WERI-Rb-1 (cell line): ENCODE data around the gene MED4.
A peak's percentile ranks its signal among the peaks of the same experiment; 100 is the strongest.

ENCODE experiments used
- DNase-seq: peaks from one replicate; pipeline ENCODE4 v3.0.0-alpha.2; 2020
- H3K27ac ChIP-seq: fragments of 250-450 bp; sonication (Bioruptor Pico); 2 replicates; pipeline ENCODE4 v1.5.1; 2020; ENCODE audit warnings: mild to moderate bottlenecking, moderate library complexity
- H3K27me3 ChIP-seq: fragments of 250-450 bp; sonication (Bioruptor Pico); 2 replicates; pipeline ENCODE4 v1.5.1; 2021; ENCODE audit warnings: mild to moderate bottlenecking, low read depth, moderate library complexity; ENCODE audit not compliant: insufficient read depth, severe bottlenecking
- H3K36me3 ChIP-seq: fragments of 250-450 bp; sonication (Bioruptor Pico); 2 replicates; pipeline ENCODE4 v1.5.1; 2020; ENCODE audit warnings: mild to moderate bottlenecking, moderate library complexity
- H3K4me3 ChIP-seq: 2 replicates; pipeline ENCODE4 v1.5.1; 2011; ENCODE audit warnings: low read depth, mild to moderate bottlenecking, control low read depth, low read length
- H3K9me3 ChIP-seq: fragments of 250-450 bp; sonication (Bioruptor Pico); 2 replicates; pipeline ENCODE4 v1.5.1; 2021; ENCODE audit warnings: mild to moderate bottlenecking, moderate library complexity; ENCODE audit not compliant: severe bottlenecking
- CTCF ChIP-seq: IDR thresholded peaks from 2 replicates; pipeline ENCODE4 v1.5.1; 2011; ENCODE audit warnings: low read depth, mild to moderate bottlenecking, control low read depth, inconsistent platforms, low read length

Gene MED4, protein sequence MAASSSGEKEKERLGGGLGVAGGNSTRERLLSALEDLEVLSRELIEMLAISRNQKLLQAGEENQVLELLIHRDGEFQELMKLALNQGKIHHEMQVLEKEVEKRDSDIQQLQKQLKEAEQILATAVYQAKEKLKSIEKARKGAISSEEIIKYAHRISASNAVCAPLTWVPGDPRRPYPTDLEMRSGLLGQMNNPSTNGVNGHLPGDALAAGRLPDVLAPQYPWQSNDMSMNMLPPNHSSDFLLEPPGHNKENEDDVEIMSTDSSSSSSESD

DNA sequence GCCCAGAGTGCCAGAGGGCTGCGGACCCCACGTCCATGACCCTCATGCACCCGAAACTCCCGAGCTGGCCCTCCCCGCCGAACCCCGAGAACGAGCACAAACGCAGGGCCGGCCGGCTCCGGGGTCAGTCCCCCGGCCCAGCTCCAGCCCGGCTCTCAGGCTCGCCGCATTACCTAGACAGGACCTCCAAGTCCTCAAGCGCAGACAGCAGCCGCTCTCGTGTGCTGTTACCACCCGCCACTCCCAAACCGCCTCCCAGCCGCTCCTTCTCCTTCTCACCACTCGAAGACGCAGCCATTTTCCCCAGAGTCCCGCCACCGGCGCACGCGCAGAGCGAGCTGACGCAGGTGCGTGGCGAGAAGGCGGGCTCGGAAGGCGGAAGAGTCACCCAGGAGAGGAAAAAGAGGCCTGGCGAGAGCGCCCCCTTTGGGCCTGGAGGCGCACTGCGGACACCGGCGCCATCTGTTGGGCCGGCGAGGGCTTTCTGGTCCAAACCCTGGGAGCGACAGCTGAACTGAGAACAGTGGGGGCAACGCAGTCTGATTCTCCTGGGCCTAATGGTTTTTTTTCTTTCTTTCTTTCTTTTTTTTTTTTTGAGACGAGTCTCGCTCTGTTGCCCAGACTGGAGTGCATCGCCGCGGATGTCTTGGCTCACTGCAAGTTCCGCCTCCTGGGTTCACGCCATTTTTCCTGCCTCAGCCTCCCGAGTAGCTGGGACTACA, at the start of gene MED4:
MED4 (minus strand) TSS at position 324 of the 722 bp plus-strand sequence; CDS start at position 298, 26 bp downstream.
- DNase-seq = peak; percentile 89
- H3K27me3 ChIP-seq = no peaks in the 10 kb centered on the region
- H3K9me3 ChIP-seq = no peaks in the 10 kb centered on the region
- TF ChIP-seq CTCF = peak; percentile 90
- peak within 1 kb of the TSS; percentile 86 for H3K27ac ChIP-seq
- H3K36me3 ChIP-seq = no peaks in the 10 kb centered on the region
- H3K4me3 ChIP-seq = peak within 1 kb of the TSS; percentile 85

GRCh38 chr13:48144413-48145035, 49.6 kb upstream of the MED4 start:
- Histone ChIP-seq H3K4me3 (no peak overlapping the region), H3K9me3 (no peaks in the 10 kb centered on the region), H3K27me3 (no peaks in the 10 kb centered on the region), H3K27ac (no peak overlapping the region), H3K36me3 (no peaks in the 10 kb centered on the region)
- TF ChIP-seq CTCF = no peak
- DNase-seq = no peak

GRCh38 chr13:48142436-48142835, 47.5 kb upstream of the MED4 start:
- Histone ChIP-seq H3K9me3 (no peaks in the 10 kb centered on the region), H3K36me3 (no peaks in the 10 kb centered on the region), H3K27ac (no peak overlapping the region), H3K4me3 (no peak overlapping the region), H3K27me3 (no peaks in the 10 kb centered on the region)
- no peak for TF ChIP-seq CTCF
- no peak for DNase-seq

DNA sequence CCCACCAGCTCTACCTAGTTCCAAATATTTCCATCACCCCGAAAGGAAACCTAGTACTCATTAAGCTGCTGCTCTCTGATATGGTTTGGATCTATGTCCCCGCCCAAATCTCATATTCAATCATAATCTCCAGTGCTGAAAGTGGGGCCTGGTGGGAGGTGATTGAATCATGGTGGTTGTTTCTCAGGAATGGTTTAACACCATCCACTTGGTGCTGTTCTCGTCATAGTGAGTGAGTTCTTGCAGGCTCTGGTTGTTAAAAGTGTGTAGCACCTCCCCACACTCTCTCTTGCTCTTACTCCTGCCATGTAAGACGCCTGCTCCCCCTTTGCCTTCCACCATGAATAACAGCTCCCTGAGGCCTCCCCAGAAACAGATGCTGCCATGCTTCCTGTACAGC, 43.4 kb upstream of the MED4 start:
- Histone ChIP-seq H3K9me3 (no peaks in the 10 kb centered on the region), H3K36me3 (no peaks in the 10 kb centered on the region), H3K27ac (no peak overlapping the region), H3K27me3 (no peaks in the 10 kb centered on the region), H3K4me3 (no peak overlapping the region)
- TF ChIP-seq CTCF = no peak
- no peak for DNase-seq

DNA sequence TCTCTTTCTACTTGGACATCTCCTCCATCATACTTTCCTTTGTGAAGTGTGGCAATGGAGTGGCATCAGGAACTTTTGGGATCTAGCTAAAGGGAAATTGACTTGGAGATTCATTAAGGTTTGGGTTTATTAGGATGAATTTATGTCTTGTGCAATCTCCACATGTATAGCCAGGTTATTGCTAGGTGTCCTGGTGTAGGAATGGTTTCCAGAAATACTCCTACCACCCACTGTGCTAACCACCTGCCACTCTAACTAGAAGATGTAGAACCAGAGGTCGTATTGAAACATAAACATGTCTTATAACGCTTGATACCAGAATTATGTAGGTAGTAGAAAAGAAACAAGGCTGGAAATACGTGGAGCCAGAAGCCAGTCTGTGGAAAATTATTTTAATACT, 38.1 kb upstream of the MED4 start:
- Histone ChIP-seq H3K9me3 (no peaks in the 10 kb centered on the region), H3K36me3 (no peaks in the 10 kb centered on the region), H3K4me3 (no peak overlapping the region), H3K27ac (no peak overlapping the region), H3K27me3 (no peaks in the 10 kb centered on the region)
- no peak for DNase-seq
- no peak for TF ChIP-seq CTCF
